ENCODE results near the gene CDYL2. TPM values are rescaled to one million over a fixed set of nuclear protein-coding genes. Genes with fewer than 3 reads are reported as not detected.

CDYL2 gene
- total RNA-seq, 1 donor from 2014 or later, result 2.9 TPM

DNA sequence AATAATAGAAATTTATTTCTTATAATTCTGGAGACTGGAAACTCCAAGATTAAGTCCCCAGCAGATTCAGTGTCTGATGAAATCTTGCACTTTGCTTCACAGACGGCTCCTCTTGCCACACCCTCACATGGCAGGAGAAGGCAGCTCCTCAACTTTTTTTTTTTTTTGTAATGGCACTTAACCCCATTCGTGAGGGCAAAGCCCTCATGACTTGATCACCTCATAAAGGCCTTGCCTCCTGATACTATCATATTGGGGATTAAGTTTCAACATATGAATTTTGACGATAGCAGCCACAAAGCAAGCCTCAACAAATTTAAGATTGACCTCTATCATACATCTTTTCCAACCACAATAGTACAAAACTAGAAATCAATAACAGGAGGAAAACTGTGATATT lies 42.3 kb upstream of the CDYL2 start:
- intact Hi-C loops (cut with DNase I), result no loop called here
- Histone ChIP-seq H3K4me1 (no peaks in the 10 kb centered on the region), H3K36me3 (no peaks in the 10 kb centered on the region), H3K27ac (no peak overlapping the region), H3K9me3 (no peaks in the 10 kb centered on the region), H3K4me3 (no peak overlapping the region), H3K27me3 (no peaks in the 10 kb centered on the region)
- no peak for DNase-seq (ENCODE audit: extremely low spot score in 2 of 2)
- no peak for TF ChIP-seq POLR2A (IDR thresholded peaks at IDR 0.05)
- no peak for TF ChIP-seq POLR2AphosphoS5 (IDR thresholded peaks at IDR 0.05; ENCODE audit: insufficient read depth in 1 of 2, low read depth in 1 of 2)
- TF ChIP-seq, protein P1, sequence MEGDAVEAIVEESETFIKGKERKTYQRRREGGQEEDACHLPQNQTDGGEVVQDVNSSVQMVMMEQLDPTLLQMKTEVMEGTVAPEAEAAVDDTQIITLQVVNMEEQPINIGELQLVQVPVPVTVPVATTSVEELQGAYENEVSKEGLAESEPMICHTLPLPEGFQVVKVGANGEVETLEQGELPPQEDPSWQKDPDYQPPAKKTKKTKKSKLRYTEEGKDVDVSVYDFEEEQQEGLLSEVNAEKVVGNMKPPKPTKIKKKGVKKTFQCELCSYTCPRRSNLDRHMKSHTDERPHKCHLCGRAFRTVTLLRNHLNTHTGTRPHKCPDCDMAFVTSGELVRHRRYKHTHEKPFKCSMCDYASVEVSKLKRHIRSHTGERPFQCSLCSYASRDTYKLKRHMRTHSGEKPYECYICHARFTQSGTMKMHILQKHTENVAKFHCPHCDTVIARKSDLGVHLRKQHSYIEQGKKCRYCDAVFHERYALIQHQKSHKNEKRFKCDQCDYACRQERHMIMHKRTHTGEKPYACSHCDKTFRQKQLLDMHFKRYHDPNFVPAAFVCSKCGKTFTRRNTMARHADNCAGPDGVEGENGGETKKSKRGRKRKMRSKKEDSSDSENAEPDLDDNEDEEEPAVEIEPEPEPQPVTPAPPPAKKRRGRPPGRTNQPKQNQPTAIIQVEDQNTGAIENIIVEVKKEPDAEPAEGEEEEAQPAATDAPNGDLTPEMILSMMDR (IDR thresholded peaks at IDR 0.05), result no peak

DNA sequence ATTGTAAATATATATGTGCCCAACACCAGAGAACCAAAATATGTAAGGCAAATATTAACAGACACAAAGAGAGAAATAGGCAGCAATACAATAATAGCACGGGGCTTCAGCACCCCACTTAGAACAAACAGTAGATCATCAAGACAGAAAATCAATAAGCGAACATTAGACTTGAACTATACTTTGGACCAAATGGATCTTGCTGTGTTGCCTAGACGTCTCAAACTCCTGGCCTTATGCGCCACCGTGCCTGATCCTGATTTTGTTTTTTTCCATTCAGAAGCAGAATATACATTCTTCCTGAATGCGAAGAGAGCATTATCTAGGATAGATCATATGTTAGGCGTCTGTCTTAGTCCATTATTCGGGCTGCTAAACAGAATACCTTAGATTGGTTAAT lies 41.9 kb upstream of the CDYL2 start:
- Histone ChIP-seq H3K9me3 (no peaks in the 10 kb centered on the region), H3K4me1 (no peaks in the 10 kb centered on the region), H3K27ac (no peak overlapping the region), H3K36me3 (no peaks in the 10 kb centered on the region), H3K27me3 (no peaks in the 10 kb centered on the region), H3K4me3 (no peak overlapping the region)
- intact Hi-C loops (cut with DNase I), result no loop called here
- TF ChIP-seq POLR2AphosphoS5 (IDR thresholded peaks at IDR 0.05; ENCODE audit: insufficient read depth in 1 of 2, low read depth in 1 of 2) (no peak), POLR2A (IDR thresholded peaks at IDR 0.05) (no peak)
- TF ChIP-seq, protein P1 (IDR thresholded peaks at IDR 0.05), result no peak
- DNase-seq (ENCODE audit: extremely low spot score in 2 of 2), result no peak

DNA sequence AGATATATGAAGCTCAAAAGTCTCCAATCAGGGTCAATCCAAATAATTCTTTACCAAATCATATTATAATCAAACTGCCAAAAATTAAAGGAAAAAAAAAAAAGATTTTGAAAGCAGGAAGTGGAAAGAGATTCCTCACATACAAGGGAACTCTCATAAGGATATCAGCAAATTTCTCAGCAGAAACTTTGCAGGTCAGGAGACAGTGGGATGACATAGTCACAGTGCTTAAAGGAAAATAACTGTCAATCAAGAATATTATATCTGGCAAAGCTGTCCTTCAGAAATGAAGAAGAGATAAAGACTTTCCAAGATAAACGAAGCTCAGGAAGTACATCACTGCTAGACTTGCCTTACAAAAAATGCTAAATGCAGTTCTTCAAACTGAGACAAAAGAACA lies 40.0 kb upstream of the CDYL2 start:
- H3K4me1 ChIP-seq, result no peaks in the 10 kb centered on the region
- intact Hi-C loops (cut with DNase I), result no loop called here
- H3K4me3 ChIP-seq, result no peak overlapping the region
- TF ChIP-seq, protein P1 (IDR thresholded peaks at IDR 0.05), result no peak
- no peak for TF ChIP-seq POLR2AphosphoS5 (IDR thresholded peaks at IDR 0.05; ENCODE audit: insufficient read depth in 1 of 2, low read depth in 1 of 2)
- TF ChIP-seq POLR2A (IDR thresholded peaks at IDR 0.05), result no peak
- H3K36me3 ChIP-seq, result no peaks in the 10 kb centered on the region
- DNase-seq (ENCODE audit: extremely low spot score in 2 of 2), result no peak
- no peak overlapping the region for H3K27ac ChIP-seq
- no peaks in the 10 kb centered on the region for H3K27me3 ChIP-seq
- no peaks in the 10 kb centered on the region for H3K9me3 ChIP-seq

DNA sequence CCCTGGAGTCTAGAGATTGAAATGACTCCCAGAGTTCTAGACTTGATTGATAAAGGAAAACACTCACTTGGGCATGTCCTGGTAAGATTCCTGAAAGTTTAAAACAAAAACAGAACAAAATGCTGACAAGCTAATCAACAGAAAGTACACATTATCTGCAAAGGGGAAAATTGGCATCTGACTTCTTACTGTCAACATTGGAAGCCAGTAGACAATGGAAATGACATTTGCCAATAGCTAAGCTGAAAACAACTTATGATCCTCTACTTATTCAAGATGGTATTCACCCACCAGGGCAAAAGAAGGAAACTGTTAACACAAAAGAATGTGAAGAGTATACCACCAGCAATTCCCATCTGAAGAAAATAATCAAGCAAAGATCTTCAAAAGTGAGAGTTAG lies 36.8 kb upstream of the CDYL2 start:
- TF ChIP-seq POLR2AphosphoS5 (IDR thresholded peaks at IDR 0.05; ENCODE audit: insufficient read depth in 1 of 2, low read depth in 1 of 2) (no peak), POLR2A (IDR thresholded peaks at IDR 0.05) (no peak)
- TF ChIP-seq, protein P1 (IDR thresholded peaks at IDR 0.05), result no peak
- H3K36me3 ChIP-seq, result no peaks in the 10 kb centered on the region
- H3K27me3 ChIP-seq, result no peaks in the 10 kb centered on the region
- H3K4me1 ChIP-seq, result peaks cover 14% of the 10 kb centered on the region
- no peak overlapping the region for H3K27ac ChIP-seq
- no peak overlapping the region for H3K4me3 ChIP-seq
- intact Hi-C loops (cut with DNase I), result no loop called here
- no peaks in the 10 kb centered on the region for H3K9me3 ChIP-seq
- DNase-seq (ENCODE audit: extremely low spot score in 2 of 2), result no peak

DNA sequence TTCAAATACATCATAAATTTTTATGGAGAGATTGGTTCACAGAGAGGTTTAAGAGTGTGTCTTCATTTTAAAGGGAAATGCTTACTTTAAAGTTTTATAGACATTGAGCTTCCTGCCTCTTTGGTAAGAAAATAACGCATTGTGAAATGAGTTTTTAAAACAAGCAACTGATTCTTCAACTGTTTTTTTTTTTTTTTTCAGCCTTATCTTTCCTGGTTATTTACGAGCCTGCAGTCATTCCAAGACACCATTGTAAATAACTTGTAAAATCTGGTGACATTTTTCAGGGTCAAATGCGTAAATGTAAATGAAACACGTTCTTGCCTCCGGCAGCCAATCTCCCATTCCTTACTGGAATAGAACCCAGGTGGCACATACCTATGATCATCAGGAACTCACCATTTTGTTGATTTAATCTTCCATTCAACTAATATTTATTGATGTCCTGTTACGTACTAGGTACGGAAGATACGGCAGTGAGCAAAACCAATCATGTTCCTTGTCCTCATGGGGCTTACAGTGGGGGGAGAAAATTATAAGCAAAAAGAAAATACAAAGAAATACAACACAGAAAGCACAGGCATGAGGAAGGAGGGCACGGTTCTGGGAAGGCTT lies 33.2 kb upstream of the CDYL2 start:
- TF ChIP-seq, protein P1 (IDR thresholded peaks at IDR 0.05), result no peak
- TF ChIP-seq POLR2AphosphoS5 (IDR thresholded peaks at IDR 0.05; ENCODE audit: insufficient read depth in 1 of 2, low read depth in 1 of 2), result no peak
- no peak for TF ChIP-seq POLR2A (IDR thresholded peaks at IDR 0.05)
- no peak for DNase-seq (ENCODE audit: extremely low spot score in 2 of 2)
- H3K27ac ChIP-seq, result no peak overlapping the region
- H3K4me1 ChIP-seq, result peaks cover 14% of the 10 kb centered on the region
- H3K9me3 ChIP-seq, result no peaks in the 10 kb centered on the region
- no peak overlapping the region for H3K4me3 ChIP-seq
- H3K27me3 ChIP-seq, result no peaks in the 10 kb centered on the region
- intact Hi-C loops (cut with DNase I), result no loop called here
- no peaks in the 10 kb centered on the region for H3K36me3 ChIP-seq
